IPS DF 4.7 (cell line): ENCODE results near the gene SCAMP3.
"Not testable (repeated sequence)": the region's sequence is repeated elsewhere in the genome, so short reads cannot be mapped to it uniquely, and the experiment has no call there.

ENCODE experiments used
- DNase-seq: peaks from one replicate; pipeline ENCODE4 v3.0.0-alpha.2; 2013; ENCODE audit warnings: low spot score; ENCODE audit errors: extremely low read depth

The SCAMP3 gene

DNA sequence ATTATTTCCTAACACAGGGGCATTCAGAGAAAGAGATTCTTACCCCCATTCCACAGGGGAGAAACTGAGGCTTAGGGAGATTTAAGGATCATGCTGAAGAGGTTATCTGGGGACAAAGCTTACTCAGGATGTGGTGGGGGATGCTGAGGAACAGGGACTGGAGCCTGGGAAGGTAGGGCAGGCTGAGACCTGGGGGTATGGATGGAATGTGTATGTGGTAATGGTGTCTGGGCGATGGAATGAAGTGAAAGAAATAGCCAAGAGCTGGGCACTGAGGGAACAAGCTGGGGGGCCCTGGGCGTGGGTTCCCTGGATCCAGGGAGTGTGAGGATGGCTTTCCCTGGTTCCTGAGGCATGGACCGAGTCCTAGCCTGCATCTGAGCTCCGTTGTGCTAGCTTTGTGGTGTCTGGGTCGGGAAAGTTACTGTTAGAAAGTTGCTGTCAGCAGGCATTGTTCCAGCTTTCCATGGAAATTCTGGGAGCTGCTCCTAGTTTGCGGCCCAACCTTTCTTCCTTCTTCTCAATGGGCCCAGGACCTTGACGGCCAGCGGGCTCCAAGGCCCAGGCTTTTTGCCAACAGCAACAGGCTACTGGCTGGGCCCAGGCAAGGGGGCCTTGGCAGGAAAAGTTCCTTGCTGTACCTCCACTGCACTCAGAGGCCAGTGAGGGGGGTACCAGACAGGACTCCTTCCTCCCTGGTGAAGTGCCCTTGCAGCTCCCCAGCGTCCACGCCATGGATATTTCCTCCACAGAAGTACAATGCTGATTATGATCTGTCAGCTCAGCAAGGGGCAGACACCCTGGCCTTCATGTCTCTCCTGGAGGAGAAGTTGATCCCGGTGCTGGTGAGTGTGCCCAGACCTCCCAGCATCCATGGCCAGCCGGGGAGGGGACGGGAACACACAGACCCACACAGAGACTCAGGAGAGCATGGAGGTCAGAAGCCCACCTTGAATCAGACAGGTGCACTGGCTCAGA, 29.9 kb downstream of the SCAMP3 start:
- DNase-seq, result not testable (repeated sequence)

DNA sequence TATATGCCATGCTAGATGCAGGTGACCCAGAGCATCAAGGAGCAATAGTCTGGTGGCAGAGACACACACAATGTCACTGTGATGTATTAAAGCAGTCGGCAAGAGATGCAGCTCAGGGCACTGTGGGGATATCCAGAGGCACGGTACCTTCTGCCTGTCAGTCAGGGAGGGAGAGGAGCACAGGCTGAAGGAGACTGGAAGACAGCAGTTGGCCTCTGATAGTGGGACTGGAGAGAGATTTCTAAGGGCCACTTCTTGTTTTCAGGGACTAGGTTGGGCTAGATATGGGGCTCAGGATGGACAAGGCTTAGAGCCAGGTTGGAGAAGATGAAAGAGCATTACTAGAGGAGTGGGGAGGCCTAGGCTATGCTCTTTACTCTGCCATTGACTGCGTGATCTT, 30.9 kb downstream of the SCAMP3 start:
- not testable (repeated sequence) for DNase-seq

DNA sequence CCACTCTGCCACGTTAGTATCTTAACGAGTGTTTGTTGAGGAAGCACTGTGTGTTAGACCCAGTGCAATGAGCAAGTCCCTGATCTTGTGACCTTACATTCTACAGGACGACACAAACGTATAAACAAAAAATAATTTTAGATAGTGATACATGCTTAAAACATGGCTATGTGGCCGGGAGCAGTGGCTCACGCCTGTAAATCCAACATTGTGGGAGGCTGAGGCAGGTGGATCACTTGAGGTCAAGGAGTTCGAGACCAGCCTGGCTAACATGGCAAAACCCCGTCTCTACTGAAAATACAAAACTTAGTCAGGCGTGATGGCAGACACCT, 34.1 kb downstream of the SCAMP3 start:
- no peak for DNase-seq

DNA sequence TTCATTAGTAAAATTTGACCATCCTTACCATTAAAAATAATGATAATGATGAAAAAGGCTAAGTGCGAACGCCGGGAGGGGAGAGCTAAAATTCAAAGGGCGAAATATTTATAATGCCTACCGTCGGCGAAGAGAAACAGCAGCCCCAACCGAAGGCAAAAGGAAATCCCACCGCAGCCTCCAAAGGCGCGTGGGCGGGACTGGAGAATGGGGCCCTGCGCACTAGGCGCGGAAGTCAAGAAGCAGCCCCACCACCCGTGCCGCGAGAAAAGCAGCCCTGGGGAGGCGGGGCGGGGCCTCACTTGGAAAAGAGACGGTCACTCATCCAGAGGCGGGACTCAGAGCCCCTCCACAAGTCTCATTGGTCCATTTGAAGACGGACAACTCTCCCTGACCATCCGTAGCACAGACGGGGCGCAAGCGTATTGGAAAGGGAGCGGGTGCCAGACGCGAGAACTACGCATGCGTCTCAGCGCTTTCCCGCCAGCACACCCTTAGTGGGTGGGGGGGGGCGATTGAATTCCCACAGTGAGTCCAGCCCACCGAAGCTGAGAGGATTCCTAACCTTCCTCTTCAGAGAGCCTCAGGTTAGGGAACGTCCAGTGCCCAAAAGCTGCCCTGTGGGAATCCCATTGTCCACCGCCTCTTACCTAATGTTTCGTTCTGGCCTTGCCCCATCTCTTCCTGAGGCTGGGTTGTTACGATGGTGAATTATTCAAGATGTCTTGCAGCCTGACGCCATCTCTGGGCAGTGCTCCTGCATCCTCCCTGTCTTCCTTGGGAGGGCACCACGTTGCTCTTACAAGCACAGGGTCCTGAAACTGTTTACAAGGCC, 34.7 kb downstream of the SCAMP3 start:
- no peak for DNase-seq

DNA sequence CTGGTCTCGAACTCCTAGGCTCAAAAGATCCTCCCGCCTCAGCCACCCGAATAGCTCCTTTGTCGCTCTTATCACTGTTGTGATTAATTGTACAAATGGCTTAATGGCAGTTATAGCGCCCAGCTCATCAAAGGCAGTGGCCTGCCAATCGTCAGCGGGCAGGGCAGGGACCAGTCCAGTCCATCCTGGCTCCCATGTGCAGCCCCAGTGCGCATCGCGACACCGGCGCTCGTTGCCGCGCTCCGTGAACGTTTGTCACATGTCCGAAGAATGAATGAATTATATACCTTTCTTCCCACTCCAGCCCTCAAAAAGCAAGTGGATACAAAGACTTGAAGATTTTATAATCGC, 35.3 kb downstream of the SCAMP3 start:
- DNase-seq, result no peak

DNA sequence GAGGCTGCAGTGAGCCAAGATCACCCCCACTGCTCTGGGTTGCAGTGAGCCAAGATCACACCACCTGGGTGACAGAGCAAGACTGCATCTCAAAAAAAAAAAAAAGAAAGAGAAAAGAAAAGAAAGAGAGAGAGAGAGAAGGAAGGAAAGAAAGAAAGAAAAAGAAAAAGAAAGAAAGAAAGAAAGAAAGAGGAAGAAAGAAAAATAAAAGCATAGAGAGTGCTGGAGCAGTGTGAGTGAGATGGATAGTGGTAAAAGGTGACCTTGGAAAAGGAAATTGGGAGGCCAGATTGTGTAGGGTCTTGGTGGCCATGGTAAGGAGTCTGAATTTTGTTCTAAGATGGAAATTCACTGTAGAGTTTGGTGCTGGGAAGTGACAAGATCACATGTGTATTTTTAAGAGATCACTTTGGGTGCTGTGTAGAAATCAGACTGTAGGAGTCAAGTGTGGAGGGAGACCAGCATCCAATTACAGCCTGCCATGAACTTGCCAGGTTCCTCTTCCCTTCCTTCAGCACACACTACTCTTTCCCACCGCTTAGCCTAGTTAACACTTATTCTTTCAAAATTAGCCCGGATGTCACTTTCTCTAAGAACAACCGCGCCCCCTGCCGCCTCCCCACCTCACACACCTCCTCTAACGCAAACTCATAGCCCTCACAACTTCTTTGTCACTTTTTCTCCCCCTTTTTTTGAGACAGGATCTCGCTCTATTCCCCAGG, 35.8 kb downstream of the SCAMP3 start:
- DNase-seq, result no peak

DNA sequence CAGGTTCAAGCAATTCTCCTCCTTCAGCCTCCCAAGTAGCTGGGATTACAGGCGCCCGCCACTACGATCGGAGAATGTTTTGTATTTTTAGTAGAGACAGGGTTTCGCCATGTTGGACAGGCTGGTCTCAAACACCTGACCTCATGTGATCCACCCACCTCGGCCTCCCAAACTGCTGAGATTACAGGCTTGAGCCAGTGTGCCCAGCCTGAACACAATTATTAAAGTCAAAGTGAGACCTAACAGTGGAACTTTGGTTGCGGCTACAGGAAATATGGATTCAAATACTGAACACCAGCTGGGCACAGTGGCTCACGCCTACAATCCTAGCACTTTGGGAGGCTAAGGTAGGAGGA, 36.8 kb downstream of the SCAMP3 start:
- not testable (repeated sequence) for DNase-seq

DNA sequence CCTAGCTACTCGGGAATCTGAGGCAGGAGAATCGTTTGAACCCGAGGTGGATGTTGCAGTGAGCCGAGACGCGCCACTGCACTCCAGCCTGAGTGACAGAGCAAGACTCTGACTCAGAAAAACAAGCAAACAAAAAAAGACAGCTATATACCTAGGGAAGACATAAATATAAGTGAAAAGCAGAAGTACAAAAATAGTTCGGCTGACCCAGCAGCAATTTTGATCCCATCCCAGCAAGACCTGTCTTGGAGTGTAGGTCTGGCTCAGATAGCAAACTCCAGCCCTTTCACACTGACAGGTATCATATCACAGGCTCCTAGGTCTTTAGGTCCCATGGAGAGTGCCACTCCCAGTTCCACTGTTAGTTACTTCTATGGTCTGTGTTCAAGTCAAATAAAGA, 39.1 kb downstream of the SCAMP3 start:
- no peak for DNase-seq

DNA sequence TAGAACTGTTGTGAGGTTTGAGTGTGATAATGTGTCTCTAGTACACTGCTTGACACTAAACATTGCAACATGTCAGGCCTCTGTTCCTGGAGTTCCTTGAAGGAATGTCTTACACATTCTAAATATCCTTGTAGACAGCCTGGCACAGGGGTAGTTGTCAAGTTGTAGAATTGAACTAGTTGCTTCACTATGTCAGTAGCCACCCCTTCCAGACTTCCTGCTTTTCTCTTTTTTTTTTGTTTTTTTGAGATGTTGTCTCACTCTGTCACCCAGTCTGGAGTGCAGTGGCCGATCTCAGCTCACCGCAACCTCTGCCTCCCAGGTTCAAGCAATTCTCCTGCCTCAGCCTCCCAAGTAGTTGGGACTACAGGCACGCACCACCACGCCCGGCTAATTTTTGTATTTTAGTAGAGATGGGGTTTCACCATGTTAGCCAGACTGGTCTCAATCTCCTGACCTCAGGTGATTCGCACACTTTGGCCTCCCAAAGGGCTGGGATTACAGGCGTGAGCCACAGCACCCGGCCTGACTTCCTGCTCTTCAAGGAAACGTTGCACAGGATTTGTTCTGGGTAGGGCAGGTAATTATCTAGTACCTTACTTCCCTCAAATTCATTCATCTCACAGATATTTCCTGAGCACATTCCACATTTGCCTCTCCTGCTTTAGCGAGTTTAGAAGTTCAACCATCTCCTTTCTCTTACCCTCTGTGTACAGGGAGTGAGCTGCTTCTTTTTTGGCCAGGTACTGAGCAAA, 41.8 kb downstream of the SCAMP3 start:
- not testable (repeated sequence) for DNase-seq

DNA sequence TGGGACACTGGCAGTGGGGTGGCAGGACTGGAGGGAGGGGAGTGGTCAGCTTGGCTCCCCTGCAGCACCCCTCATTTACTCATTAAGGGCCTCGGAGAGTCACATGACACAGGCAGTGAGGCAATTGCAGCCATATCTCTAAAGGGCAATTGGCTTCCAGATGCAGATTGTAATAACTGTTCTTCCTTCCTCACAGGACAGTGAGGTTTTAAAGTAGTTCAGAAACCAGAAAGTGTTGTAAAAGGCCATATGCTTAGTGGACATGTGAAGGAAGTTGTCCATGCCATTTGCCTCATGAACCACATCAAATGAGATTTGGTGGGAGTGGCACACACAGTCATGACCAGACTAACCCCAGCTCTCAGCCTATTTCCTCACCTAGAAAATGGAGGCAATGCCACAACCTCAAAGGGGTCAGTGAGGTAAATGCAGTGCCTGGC, 42.5 kb downstream of the SCAMP3 start:
- DNase-seq, result no peak

DNA sequence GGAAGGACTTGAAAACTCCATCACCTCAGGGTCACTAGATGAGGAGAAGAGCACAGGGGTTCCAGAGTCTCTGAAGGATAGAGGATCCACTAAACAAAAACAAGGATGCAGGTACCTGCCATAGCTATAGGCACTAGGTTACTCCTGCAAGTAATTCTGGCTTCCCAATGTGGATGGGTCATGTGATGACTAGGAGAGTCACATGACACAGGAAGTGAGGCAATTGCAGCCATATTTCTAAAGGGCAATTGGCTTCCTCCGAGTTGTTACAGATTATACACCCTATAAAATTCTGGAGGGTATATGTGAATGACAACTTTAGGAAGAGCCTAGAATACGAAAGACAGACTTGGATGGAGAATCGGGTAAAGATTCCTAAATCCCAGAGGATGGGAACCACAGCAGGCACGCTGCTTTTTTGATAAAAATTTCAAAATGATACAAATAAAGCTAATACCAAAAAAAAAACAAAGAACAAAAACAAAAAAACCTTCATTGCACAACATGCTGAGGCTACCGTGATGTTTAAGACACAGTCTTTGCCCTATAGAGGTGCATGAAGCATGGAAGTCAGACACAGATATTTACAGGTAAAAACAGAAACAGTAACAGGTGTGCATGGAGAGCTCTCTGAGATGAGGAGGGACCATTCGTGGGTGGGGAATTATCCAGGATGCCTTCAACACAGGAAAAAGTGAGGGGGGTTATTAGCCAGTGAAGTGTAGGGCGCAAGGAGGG, 43.1 kb downstream of the SCAMP3 start:
- DNase-seq, result no peak

DNA sequence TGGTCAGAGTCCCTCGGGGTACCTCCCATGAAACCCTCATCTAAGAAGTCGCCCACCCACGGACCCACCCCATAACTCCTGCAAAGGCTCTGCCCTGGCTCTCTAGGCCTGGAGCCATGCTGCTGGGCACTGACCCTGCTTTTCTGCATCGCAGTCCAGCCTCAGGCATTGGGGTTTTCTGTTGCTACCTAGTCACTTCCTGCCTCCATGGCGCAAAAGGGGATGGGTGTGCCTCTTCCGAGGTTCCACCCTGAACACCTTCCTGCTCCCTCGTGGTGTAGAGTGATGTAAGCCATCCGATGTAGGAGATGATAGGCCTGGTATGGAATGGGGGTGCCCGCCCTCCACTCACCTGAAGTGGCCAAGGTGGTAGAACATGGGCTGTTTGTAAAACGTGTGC, 47.5 kb downstream of the SCAMP3 start:
- not testable (repeated sequence) for DNase-seq

DNA sequence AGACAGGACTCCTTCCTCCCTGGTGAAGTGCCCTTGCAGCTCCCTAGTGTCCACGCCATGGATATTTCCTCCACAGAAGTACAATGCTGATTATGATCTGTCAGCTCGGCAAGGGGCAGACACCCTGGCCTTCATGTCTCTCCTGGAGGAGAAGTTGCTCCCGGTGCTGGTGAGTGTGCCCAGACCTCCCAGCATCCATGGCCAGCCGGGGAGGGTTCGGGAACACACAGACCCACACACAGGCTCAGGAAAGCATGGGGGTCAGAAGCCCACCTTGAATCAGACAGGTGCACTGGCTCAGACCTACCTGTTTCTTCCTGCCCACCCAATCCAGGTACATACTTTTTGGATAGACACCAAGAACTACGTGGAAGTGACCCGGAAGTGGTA, 50.1 kb downstream of the SCAMP3 start:
- not testable (repeated sequence) for DNase-seq

DNA sequence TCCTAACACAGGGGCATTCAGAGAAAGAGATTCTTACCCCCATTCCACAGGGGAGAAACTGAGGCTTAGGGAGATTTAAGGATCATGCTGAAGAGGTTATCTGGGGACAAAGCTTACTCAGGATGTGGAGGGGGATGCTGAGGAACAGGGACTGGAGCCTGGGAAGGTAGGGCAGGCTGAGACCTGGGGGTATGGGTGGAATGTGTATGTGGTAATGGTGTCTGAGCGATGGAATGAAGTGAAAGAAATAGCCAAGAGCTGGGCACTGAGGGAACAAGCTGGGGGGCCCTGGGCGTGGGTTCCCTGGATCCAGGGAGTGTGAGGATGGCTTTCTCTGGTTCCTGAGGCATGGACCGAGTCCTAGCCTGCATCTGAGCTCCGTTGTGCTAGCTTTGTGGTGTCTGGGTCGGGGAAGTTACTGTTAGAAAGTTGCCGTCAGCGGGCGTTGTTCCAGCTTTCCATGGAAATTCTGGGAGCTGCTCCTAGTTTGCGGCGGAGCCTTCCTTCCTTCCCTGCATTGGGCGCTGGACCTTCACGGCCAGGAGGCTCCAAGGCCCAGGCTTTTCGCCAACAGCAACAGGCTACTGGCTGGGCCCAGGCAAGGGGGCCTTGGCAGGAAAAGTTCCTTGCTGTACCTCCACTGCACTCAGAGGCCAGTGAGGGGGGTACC, 50.6 kb downstream of the SCAMP3 start:
- not testable (repeated sequence) for DNase-seq

DNA sequence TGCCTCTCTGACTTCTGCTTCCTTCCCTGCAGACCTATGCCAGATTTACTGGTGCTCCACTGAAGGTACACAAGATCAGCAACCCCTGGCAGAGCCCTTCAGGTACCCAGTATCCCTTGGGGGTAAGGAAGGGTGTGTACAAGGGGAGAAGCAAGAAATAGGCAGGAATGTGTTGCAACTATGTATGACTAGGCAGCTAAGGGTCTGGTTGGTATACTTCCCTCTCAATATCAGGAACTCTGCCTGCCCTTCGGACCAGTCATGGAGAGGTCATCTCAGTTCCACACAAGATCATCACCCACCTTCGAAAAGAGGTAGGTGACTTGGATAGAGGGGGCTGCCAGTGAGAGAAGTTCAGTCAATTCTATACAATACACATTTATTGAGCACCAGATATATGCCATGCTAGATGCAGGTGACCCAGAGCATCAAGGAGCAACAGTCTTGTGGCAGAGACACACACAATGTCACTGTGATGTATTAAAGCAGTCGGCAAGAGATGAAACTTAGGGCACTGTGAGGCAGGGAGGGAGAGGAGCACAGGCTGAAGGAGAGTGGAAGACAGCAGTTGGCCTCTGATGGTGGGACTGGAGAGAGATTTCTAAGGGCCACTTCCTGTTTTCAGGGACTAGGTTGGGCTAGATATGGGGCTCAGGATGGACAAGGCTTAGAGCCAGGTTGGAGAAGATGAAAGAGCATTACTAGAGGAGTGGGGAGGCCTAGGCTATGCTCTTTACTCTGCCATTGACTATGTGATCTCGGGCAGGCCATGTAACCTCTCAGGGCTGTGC, 51.7 kb downstream of the SCAMP3 start:
- DNase-seq, result no peak

DNA sequence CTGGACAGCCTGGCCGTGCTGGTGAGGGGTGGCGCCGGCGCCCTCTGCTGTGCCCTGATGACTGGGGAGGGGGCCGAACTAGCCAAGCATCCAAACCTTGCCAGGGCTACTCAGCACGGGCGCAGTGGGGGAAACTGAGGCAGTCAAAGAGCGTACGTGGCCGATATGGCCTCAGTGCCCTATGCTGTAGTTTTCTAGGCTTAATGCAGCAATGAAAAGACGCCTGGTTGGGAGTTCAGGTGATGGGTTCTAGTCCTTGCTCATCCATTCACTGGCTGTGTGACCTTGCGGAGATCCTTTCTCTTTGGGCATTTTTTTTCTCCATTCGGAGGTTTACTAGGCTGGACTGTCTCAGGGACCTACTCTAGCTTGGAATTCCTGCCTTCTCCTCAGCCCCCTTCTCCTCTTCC, 52.8 kb downstream of the SCAMP3 start:
- no peak for DNase-seq

DNA sequence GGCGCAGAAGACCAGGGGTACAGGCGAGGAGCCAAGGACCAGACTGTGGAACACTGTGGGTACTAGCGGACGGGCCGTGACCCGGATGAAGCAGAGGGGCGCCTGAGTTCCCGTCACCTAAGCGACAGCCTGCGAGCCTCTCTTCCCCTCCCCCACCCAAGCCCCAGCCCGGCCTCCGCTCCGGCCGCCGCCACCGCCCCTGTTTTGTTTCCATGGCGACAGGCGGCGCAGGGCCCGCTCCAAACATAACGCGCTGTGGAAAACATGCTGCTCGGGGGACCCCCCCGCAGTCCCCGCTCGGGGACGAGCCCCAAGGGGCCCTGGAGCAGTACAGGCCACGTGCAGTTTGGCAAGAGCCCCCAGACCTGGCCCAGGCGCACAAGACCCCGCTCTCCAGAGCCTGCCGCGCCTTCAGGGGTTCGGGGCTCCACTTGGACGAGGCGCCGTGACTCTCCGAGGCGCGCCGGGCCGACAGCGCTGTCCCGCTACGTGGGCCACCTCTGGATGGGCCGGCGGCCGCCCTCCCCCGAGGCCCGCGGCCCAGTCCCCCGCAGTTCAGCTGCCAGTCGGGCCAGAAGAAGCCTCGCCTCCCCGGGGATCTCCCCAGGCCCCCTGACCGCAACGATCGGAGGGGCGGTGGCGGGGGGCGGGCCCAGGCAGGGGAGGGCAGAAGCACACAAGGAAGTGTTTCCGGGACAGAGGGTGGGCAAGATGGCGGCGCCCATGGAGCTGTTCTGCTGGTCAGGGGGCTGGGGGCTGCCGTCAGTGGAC, 53.4 kb downstream of the SCAMP3 start, which contains the start of gene MTX1:
Gene MTX1 (plus strand): TSS at position 155 of the 771 bp plus-strand sequence. CDS start 110 bp downstream, at position 265.
- no peak for DNase-seq
